Peyer's patch (tissue), 4 donors: ENCODE measurements around the gene SPATA2. TPM values are rescaled to one million over a fixed set of nuclear protein-coding genes. Genes with fewer than 3 reads are reported as not detected.
"Not testable (repeated sequence)": the region's sequence is repeated elsewhere in the genome, so short reads cannot be mapped to it uniquely, and the experiment has no call there.

Experiments
- DNase-seq, 3 donors: peaks; one replicate each; pipeline ENCODE4 v3.0.0-alpha.2; 2017 to 2019
- H3K27ac ChIP-seq, 4 donors: fragments of 200-600 bp; sonication (generic); one replicate each; pipeline ENCODE4 v1.5.1; 2016 to 2019
- H3K27me3 ChIP-seq, 2 donors: fragments of 200-600 bp; sonication (generic); one replicate each; pipeline ENCODE4 v1.5.1; 2019
- H3K36me3 ChIP-seq, 3 donors: fragments of 200-600 bp; sonication (generic); one replicate each; pipeline ENCODE4 v1.5.1; 2016 to 2019
- H3K4me1 ChIP-seq, 4 donors: fragments of 200-600 bp; sonication (generic); one replicate each; pipeline ENCODE4 v1.5.1; 2016 to 2019
- H3K4me3 ChIP-seq, 4 donors: fragments of 200-600 bp; sonication (generic); 1 replicate in 3 of 4; 2 replicates in 1 of 4; pipeline ENCODE4 v1.5.1; 2016 to 2019; ENCODE audit warnings: mild to moderate bottlenecking in 1 of 4
- H3K9me3 ChIP-seq, 4 donors: fragments of 200-600 bp; sonication (generic); one replicate each; pipeline ENCODE4 v1.5.1; 2016 to 2019; ENCODE audit warnings: mild to moderate bottlenecking in 1 of 4
- POLR2A ChIP-seq, 2 donors: fragments of 450-650 bp; IDR thresholded peaks; one replicate each; pipeline ENCODE4 v1.5.1; 2017; ENCODE audit warnings: antibody characterized with exemption in 2 of 2, mild to moderate bottlenecking in 2 of 2, moderate library complexity in 2 of 2
- total RNA-seq, 4 donors: library from RNA; depleted of rRNA; stranded (reverse); fragments of >200 nt; gene quantifications; one replicate each; pipeline ENCODE4 v1.1.0, GENCODE V29; 2016
- TF ChIP-seq, protein P1 (sequence below), 6 experiments: fragments of 450-650 bp in 4 of 6; fragments of 200-600 bp in 2 of 6; sonication (generic) in 1 of 6; IDR thresholded peaks; one replicate each; pipeline ENCODE4 v1.5.1; 2017 to 2019; ENCODE audit warnings: antibody characterized with exemption in 6 of 6, mild to moderate bottlenecking in 3 of 6, moderate library complexity in 1 of 6

SPATA2 gene
- 10 to 100 TPM in 3 of 4 donors, 1 to 10 TPM in 1; 4.1 to 19.8 (median 14.0) TPM for total RNA-seq

GRCh38 chr20:49915380-49916145 is at the start of gene SPATA2:
Gene SPATA2 (minus strand): TSS chr20:49915529. CDS start chr20:49908490, 7,039 bp downstream.
- peaks cover 0 to 47% (median 9%) of the 10 kb centered on the region in 4 donors for H3K4me1 ChIP-seq
- peak within 1 kb of the TSS; percentile 67 to 100 (median 86) for H3K4me3 ChIP-seq
- TF ChIP-seq, protein P1, sequence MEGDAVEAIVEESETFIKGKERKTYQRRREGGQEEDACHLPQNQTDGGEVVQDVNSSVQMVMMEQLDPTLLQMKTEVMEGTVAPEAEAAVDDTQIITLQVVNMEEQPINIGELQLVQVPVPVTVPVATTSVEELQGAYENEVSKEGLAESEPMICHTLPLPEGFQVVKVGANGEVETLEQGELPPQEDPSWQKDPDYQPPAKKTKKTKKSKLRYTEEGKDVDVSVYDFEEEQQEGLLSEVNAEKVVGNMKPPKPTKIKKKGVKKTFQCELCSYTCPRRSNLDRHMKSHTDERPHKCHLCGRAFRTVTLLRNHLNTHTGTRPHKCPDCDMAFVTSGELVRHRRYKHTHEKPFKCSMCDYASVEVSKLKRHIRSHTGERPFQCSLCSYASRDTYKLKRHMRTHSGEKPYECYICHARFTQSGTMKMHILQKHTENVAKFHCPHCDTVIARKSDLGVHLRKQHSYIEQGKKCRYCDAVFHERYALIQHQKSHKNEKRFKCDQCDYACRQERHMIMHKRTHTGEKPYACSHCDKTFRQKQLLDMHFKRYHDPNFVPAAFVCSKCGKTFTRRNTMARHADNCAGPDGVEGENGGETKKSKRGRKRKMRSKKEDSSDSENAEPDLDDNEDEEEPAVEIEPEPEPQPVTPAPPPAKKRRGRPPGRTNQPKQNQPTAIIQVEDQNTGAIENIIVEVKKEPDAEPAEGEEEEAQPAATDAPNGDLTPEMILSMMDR (IDR thresholded peaks at IDR 0.05) = no peak
- TF ChIP-seq POLR2A (IDR thresholded peaks at IDR 0.05) = peak; percentile 50 to 62
- H3K9me3 ChIP-seq = no peaks in the 10 kb centered on the region
- H3K36me3 ChIP-seq = no peaks in the 10 kb centered on the region
- peak; percentile 97 to 99 (median 99) for DNase-seq
- H3K27ac ChIP-seq = peak within 1 kb of the TSS; percentile 96 to 99 (median 96)
- no peaks in the 10 kb centered on the region for H3K27me3 ChIP-seq

GRCh38 chr20:49961413-49961812 is 46.1 kb upstream of the SPATA2 start:
- no peaks in the 10 kb centered on the region for H3K27me3 ChIP-seq
- H3K4me3 ChIP-seq = no peak overlapping the region
- H3K9me3 ChIP-seq = no peaks in the 10 kb centered on the region
- no peak overlapping the region for H3K27ac ChIP-seq
- peaks cover 0 to 31% (median 0%) of the 10 kb centered on the region in 3 donors for H3K36me3 ChIP-seq
- no peak for TF ChIP-seq POLR2A (IDR thresholded peaks at IDR 0.05)
- TF ChIP-seq, protein P1 (IDR thresholded peaks at IDR 0.05) = no peak
- H3K4me1 ChIP-seq = no peaks in the 10 kb centered on the region
- no peak for DNase-seq

DNA sequence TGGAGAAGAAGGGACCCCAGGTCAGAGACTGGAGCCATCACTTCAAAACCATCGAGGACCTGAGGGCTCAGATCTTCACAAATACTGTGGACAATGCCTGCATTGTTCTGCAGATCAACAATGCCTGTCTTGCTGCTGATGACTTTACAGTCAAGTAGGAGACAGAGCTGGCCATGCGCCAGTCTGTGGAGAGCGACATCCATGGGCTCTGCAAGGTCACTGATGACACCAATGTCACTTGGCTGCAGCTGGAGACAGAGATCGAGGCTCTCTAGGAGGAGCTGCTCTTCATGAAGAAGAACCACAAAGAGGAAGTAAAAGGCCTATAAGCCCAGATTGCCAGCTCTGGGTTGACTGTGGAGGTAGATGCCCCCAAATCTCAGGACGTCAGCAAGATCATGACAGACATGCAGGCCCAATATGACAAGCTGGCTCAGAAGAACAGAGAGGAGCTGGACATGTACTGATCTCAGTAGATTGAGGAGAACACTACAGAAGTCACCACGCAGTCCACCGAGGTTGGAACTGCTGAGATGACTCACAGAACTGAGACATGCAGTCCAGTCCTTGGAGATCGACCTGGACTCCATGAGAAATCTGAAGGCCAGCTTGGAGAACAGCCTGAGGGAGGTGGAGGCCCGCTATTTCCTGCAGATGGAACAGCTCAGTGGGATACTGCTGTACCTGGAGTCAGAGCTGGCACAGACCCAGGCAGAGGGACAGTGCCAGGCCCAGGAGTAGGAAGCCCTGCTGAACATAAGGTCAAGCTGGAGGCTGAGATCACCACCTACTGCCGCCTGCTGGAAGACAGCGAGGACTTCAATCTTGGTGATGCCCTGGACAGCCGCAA is 42.0 kb upstream of the SPATA2 start:
- H3K27ac ChIP-seq, H3K4me1 ChIP-seq, H3K27me3 ChIP-seq, H3K9me3 ChIP-seq, DNase-seq, H3K4me3 ChIP-seq: not testable (repeated sequence)
- H3K36me3 ChIP-seq = peaks cover 0 to 65% (median 0%) of the 10 kb centered on the region in 3 donors

DNA sequence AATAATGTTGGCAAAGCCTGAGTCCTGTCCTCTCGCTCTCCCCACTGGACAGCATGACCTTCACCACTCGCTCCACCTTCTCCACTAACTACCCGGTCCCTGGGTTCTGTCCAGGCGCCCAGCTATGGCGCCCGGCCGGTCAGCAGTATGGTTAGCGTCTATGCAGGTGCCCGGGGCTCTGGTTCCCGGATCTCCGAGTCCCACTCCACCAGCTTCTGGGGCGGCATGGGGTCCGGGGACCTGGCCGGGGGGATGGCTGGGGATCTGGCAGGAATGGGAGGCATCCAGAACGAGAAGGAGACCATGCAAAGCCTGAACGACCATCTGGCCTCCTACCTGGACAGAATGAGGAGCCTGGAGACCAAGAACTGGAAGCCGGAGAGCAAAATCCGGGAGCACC is 41.4 kb upstream of the SPATA2 start:
- DNase-seq = no peak
- H3K4me1 ChIP-seq = no peaks in the 10 kb centered on the region
- peaks cover 0 to 71% (median 0%) of the 10 kb centered on the region in 3 donors for H3K36me3 ChIP-seq
- no peak for TF ChIP-seq POLR2A (IDR thresholded peaks at IDR 0.05)
- TF ChIP-seq, protein P1 (IDR thresholded peaks at IDR 0.05) = no peak
- no peak overlapping the region for H3K27ac ChIP-seq
- no peaks in the 10 kb centered on the region for H3K9me3 ChIP-seq
- no peaks in the 10 kb centered on the region for H3K27me3 ChIP-seq
- no peak overlapping the region for H3K4me3 ChIP-seq

DNA sequence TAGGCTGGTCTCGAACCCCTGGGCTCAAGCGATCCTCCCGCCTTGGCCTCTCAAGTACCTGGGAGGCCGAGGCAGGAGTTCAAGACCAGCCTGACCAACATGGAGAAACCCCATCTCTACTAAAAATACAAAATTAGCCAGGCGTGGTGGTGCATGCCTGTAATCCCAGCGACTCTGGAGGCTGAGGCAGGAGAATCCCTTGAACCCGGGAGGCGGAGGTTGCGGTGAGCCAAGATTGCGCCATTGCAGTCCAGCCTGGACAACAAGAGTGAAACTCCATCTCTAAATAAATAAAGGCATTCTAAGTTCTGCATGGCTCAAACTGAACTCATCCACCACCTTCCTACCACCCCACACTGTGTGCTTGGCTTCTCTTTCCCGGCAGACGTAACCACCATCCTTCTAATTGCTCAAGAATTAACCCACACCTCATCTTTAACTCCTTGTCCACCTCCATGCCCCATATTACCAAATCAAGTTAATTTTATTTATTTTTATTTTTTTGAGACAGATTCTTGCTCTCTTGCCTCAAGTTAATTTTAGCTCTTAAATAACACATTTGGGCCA is 40.6 kb upstream of the SPATA2 start:
- not testable (repeated sequence) for H3K9me3 ChIP-seq, H3K27ac ChIP-seq, H3K27me3 ChIP-seq, DNase-seq, H3K4me3 ChIP-seq, H3K4me1 ChIP-seq
- peaks cover 0 to 79% (median 0%) of the 10 kb centered on the region in 3 donors for H3K36me3 ChIP-seq

- DNase-seq = no peak
- Histone ChIP-seq H3K9me3 (no peaks in the 10 kb centered on the region), H3K36me3 (peaks cover 0 to 86% (median 0%) of the 10 kb centered on the region in 3 donors), H3K27ac (no peak overlapping the region), H3K4me3 (no peak overlapping the region), H3K27me3 (no peaks in the 10 kb centered on the region), H3K4me1 (no peaks in the 10 kb centered on the region)
- TF ChIP-seq POLR2A (IDR thresholded peaks at IDR 0.05) = no peak
- TF ChIP-seq, protein P1 (IDR thresholded peaks at IDR 0.05) = no peak
Observed at GRCh38 chr20:49955167-49955566, 39.8 kb upstream of the SPATA2 start.
